ENCODE data around the gene IL22RA2.

GRCh38 chr6:137122612-137123011 is 50.8 kb downstream of the IL22RA2 start:
- TF ChIP-seq ZNF423 (tag by site-specific recombination; IDR thresholded peaks at IDR 0.05) (no peak), ZNF639 (tag by site-specific recombination; IDR thresholded peaks at IDR 0.05) (no peak), ZNF24 (tag by site-specific recombination; IDR thresholded peaks at IDR 0.05) (no peak), CTCF (tag by site-specific recombination; IDR thresholded peaks at IDR 0.05) (no peak), ZNF324 (tag by site-specific recombination; IDR thresholded peaks at IDR 0.05) (no peak), GLI4 (tag by site-specific recombination; IDR thresholded peaks at IDR 0.05) (no peak), BCL11A (tag by site-specific recombination; IDR thresholded peaks at IDR 0.05; ENCODE audit: low read depth) (no peak), YY1 (tag by site-specific recombination; IDR thresholded peaks at IDR 0.05) (no peak), REST (tag by site-specific recombination; IDR thresholded peaks at IDR 0.05) (no peak), ZNF10 (tag by site-specific recombination; IDR thresholded peaks at IDR 0.05) (no peak)
